ENCODE measurements around the gene BDNF.
"Not testable (repeated sequence)": the region's sequence is repeated elsewhere in the genome, so short reads cannot be mapped to it uniquely, and the experiment has no call there.

The BDNF gene

GRCh38 chr11:27700351-27701301 lies at the start of gene BDNF:
Gene BDNF (minus strand): TSS chr11:27700455. CDS start chr11:27658564, 41,891 bp downstream.
- DNase-seq (ENCODE audit: low spot score), result no peak

GRCh38 chr11:27740362-27741013 lies 40.2 kb upstream of the BDNF start:
- DNase-seq (ENCODE audit: low spot score), result no peak

GRCh38 chr11:27735281-27735680 lies 35.0 kb upstream of the BDNF start:
- no peak for DNase-seq (ENCODE audit: low spot score)

- not testable (repeated sequence) for DNase-seq (ENCODE audit: low spot score)
These were observed 31.5 kb upstream of the BDNF start for GRCh38 chr11:27731803-27732202.

GRCh38 chr11:27726981-27727380 lies 26.7 kb upstream of the BDNF start:
- no peak for DNase-seq (ENCODE audit: low spot score)

- no peak for DNase-seq (ENCODE audit: low spot score)
These were observed 23.4 kb upstream of the BDNF start for GRCh38 chr11:27723687-27724086.

- DNase-seq (ENCODE audit: low spot score), result no peak
These were observed 22.7 kb upstream of the BDNF start for GRCh38 chr11:27722953-27723344.

- DNase-seq (ENCODE audit: low spot score), result no peak
These were observed 22.1 kb upstream of the BDNF start for GRCh38 chr11:27722117-27722952.

GRCh38 chr11:27721264-27722116 lies 21.2 kb upstream of the BDNF start:
- no peak for DNase-seq (ENCODE audit: low spot score)

GRCh38 chr11:27720277-27720830 lies 20.1 kb upstream of the BDNF start:
- no peak for DNase-seq (ENCODE audit: low spot score)

GRCh38 chr11:27719546-27719925 lies 19.3 kb upstream of the BDNF start:
- no peak for DNase-seq (ENCODE audit: low spot score)

- no peak for DNase-seq (ENCODE audit: low spot score)
These were observed 18.7 kb upstream of the BDNF start for GRCh38 chr11:27718863-27719545.

GRCh38 chr11:27718346-27718862 lies 18.1 kb upstream of the BDNF start:
- DNase-seq (ENCODE audit: low spot score), result no peak

GRCh38 chr11:27717801-27718229 lies 17.6 kb upstream of the BDNF start:
- DNase-seq (ENCODE audit: low spot score), result no peak

GRCh38 chr11:27717377-27717776 lies 17.1 kb upstream of the BDNF start:
- no peak for DNase-seq (ENCODE audit: low spot score)

GRCh38 chr11:27716835-27717234 lies 16.6 kb upstream of the BDNF start:
- no peak for DNase-seq (ENCODE audit: low spot score)

GRCh38 chr11:27716216-27716615 lies 16.0 kb upstream of the BDNF start:
- DNase-seq (ENCODE audit: low spot score), result no peak

GRCh38 chr11:27711725-27712124 lies 11.5 kb upstream of the BDNF start:
- no peak for DNase-seq (ENCODE audit: low spot score)

GRCh38 chr11:27710536-27710935 lies 10.3 kb upstream of the BDNF start:
- DNase-seq (ENCODE audit: low spot score), result no peak

GRCh38 chr11:27707676-27708075 lies 7.4 kb upstream of the BDNF start:
- no peak for DNase-seq (ENCODE audit: low spot score)
